Kidney glomerular epithelial cell (primary cell): ENCODE data around the gene TRA2B.

Source experiments
- DNase-seq: peaks from one replicate; lab custom pipeline; 2025; lab: John Stamatoyannopoulos, UW

TRA2B gene

GRCh38 chr3:185950728-185951127, 12.9 kb upstream of the TRA2B start:
- no peak for DNase-seq

- no peak for DNase-seq
Observed at GRCh38 chr3:185949515-185949914, 11.7 kb upstream of the TRA2B start.

GRCh38 chr3:185948292-185948691, 10.5 kb upstream of the TRA2B start:
- DNase-seq = no peak

GRCh38 chr3:185943760-185944106, 5.9 kb upstream of the TRA2B start:
- no peak for DNase-seq

- peak; percentile 64 for DNase-seq
Observed at GRCh38 chr3:185942907-185943759, 5.3 kb upstream of the TRA2B start.

- no peak for DNase-seq
Observed at GRCh38 chr3:185942396-185942795, 4.6 kb upstream of the TRA2B start.

GRCh38 chr3:185940951-185941350, 3.1 kb upstream of the TRA2B start:
- no peak for DNase-seq

GRCh38 chr3:185939721-185940120, 1.9 kb upstream of the TRA2B start:
- no peak for DNase-seq

GRCh38 chr3:185936814-185937688, 763 bp downstream of the TRA2B start:
- peak; percentile 80 for DNase-seq

- DNase-seq = no peak
Observed at GRCh38 chr3:185936273-185936629, 1.6 kb downstream of the TRA2B start.

GRCh38 chr3:185935465-185936272, 2.1 kb downstream of the TRA2B start:
- no peak for DNase-seq

- no peak for DNase-seq
Observed at GRCh38 chr3:185934767-185935464, 2.9 kb downstream of the TRA2B start.

- DNase-seq = no peak
Observed at GRCh38 chr3:185934174-185934557, 3.6 kb downstream of the TRA2B start.

GRCh38 chr3:185933374-185934173, 4.2 kb downstream of the TRA2B start:
- no peak for DNase-seq

- DNase-seq = no peak
Observed at GRCh38 chr3:185931777-185932612, 5.8 kb downstream of the TRA2B start.

GRCh38 chr3:185930393-185931107, 7.3 kb downstream of the TRA2B start:
- no peak for DNase-seq

- peak; percentile 31 for DNase-seq
Observed at GRCh38 chr3:185929192-185930151, 8.3 kb downstream of the TRA2B start.

- no peak for DNase-seq
Observed at GRCh38 chr3:185928496-185928895, 9.3 kb downstream of the TRA2B start.
